HG02885 (cell line): ENCODE results near the gene AMOTL1.
A peak's percentile ranks its signal among the peaks of the same experiment; 100 is the strongest.

Source experiments
- ATAC-seq: cut with Tn5 transposase; IDR thresholded peaks from one replicate; pipeline ENCODE4 v1.9.1; 2021; ENCODE audit warnings: mild to moderate bottlenecking; ENCODE audit not compliant: unreplicated experiment, poor library complexity

AMOTL1 gene

DNA sequence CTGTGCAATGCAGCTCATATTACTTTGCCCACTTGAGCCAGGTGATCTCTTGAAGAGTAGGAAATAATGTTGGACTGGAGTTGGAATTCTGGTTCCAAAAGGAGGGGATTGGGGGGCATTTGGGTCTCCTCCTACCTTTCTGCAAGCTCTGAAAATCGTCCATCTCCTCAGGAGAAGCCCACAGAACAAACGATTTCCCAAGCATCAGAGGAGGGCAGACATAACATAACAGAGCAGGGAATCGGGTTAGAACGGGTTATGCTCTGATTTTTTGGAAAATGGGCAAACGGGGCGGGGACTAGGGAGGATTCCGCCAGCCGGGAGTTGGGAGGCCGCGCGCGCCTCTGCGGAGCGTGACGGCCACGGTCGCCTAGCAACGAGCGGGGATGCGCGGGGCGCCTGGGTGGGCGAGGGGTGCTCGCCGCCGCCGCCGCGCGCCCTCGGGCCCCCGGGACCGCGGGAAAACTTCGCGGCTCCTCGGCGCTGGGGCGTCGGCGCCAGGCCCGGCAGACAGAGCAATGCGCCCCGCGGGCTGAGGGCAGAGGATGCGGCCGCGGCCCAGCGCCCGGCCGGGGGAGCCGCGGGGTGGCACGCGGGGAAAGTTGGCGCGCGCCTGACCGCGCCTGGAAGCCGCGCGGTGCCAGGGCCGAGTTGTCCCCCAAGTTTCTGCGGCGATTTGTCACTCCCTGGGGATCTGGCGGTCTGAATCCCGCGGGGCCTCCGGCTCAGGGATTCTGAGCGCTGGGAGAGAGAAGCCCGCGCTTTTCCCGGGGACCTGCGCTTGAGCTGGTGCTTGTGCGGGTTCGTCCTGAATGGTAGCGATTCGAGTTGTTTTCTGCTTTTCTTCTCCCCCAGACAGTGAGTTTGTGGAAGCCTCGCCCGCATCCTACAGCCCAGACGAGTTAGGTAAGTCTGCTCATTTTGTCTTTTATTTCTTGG lies 27.8 kb upstream of the AMOTL1 start:
- no peak for ATAC-seq

DNA sequence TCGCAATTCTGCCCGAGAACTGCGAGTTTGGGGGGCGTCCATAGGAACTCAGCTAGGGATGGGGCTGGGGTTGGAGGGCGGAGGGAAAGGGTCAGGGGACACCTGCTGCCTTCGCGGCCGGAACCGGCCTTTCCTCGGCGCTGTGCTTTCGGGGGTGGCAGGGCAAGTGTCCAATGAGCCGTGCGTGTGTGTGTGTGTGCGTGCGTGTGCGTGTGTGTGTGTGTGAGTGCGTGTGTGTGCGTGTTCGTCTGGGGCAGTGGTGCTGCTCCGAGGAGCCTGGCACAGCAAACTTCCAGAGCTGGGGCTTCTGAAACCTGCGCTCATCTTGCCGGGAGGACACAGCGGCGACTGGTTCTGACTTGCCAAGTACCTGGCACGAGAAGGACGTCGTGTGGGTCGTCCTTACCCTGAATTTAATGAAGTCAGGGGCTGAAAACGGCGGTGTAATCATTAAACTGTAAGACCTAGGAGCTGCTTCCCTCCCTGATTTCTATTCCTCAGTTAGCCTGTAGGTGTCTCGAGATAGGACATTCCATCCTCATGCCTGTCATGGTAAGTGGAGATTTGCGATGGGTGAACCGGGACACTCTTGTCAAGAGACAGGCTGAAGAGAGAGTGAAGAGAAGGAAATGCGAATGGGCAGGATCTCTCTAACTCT lies 27.0 kb upstream of the AMOTL1 start:
- ATAC-seq: peak; percentile 47

DNA sequence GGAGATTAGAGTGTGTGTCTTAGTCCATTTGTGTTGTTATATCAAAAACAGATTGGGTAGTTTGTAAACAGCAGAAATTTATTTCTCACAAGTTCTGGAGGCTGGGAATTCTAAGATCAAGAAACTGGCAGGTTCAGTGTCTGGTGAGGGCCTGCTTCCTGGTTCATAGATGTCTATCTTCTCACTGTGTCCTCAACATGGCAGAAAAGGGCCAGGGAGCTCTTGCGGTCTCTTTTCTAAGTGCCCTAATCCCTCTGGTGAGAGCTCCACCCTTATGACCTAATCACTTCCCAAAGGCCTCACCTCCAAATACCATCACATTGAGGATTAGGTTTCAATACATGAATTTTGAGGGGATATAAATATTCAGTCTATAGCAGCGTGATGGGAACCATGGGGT lies 25.5 kb upstream of the AMOTL1 start:
- no peak for ATAC-seq

DNA sequence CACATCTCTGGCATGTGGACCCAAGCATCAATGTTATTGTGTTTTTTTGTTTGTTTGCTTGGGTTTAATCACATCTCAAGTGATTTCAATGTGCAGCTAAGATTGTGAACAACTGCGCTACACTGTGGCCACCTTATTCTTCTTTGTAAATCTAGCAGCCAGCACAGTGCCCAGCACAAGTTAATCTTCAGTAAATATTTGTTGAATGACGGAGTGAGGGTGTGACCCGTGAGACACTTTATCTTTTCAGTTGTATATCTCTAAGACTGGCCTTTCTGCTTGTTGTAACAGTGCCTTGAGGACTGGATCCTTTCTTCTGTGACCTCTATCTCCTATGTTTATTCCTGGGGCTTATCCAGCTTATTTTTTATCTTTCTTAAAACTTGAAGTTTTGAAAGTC lies 21.4 kb upstream of the AMOTL1 start:
- ATAC-seq: no peak

DNA sequence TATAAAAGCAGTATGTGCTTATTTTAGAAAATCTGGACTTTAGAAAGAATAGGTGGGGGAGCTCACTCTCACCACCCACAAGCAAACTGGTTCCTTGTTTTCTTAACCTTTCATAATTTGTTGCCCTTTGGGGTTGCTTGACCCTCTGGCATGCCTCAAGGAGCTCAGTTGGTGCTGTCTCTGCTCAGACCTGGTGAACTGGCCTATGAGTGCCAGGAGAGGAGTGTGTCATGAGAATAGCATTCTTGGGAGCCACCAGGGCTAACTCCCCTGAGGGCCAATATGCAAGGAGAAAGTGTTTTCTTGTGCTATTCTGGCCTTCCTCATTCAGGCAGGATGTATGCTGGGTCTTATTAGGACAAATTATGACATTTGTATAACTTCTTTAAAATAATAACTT lies 21.0 kb upstream of the AMOTL1 start:
- no peak for ATAC-seq

DNA sequence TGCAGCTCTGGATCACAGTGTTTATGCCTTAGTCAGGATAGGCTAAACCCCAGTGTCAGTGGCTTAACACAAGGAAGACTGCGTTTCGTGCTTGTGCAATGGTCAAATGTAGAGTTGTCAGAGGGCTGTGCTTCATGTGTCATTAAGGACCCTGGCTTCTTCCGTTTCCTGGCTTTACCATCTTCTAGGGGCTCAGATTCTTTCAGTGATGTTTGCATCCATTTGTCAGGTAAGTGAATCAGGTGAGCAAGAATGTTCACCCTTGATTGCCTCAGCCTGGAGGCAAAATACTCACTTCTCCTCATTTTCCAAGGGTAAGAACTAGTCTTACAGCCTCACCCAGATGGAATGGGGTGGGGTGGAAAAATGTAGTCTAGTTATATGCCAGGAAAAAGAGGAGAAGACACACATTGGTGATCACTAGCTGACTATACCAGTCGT lies 20.5 kb upstream of the AMOTL1 start:
- no peak for ATAC-seq

DNA sequence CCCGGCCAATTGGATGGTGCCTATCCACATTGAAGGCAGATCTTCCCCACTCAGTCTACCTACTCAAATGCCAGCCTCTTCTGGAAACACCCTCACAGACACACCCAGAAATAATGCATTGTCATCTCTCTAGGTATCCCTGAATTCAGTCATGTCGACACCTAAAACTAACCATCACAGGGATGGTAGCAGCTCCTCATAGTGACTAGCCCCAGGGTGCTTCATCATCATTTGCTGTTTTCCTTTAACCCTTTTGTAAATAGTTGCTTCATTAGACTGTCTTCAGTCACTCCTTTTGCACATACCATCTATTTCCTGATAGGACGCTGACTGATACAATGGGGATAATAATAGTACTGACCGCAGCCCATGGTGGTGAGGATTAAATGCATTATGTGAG lies 18.8 kb upstream of the AMOTL1 start:
- no peak for ATAC-seq

DNA sequence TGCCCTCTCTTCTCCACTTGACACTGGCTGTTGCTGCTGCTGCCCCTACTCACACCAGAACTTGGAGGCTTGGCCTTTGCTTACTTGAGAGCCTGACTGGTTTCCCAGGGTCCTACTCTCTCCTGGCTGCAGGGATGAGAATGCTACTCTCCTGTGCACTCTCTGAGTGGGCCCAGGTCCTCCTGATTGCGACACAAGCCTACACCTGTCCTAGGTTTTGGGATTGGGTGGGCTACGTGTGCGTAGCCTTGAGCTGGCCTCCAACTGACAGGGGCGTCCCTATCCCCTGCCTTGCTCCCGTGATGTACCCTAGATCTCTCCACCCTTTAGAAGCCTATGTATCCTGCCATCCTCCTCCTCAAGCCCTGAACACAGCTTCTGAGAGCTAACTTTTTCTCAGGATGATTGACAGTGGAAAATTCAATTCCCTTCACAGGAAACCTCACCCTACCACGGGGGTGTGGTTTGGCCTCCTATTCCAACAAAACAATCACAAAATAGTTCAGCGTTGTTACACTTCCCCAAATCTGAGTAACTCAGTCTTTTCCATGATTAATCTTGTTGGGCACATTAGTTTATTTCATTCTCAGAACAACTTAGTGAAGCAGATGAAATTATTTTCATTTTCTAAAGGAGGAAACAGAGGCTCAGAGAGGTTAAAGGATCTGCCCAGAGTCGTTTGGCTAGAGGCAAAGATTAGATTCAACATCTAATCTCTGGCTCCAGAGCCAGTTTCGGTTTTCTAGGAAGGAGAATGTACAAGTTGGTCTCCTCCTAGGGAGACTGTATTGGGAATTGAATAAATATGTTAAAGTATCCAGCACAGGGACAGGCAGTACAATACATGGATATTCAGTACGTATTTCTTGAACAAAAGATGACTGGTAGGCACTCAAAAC lies 17.6 kb upstream of the AMOTL1 start:
- ATAC-seq: no peak

DNA sequence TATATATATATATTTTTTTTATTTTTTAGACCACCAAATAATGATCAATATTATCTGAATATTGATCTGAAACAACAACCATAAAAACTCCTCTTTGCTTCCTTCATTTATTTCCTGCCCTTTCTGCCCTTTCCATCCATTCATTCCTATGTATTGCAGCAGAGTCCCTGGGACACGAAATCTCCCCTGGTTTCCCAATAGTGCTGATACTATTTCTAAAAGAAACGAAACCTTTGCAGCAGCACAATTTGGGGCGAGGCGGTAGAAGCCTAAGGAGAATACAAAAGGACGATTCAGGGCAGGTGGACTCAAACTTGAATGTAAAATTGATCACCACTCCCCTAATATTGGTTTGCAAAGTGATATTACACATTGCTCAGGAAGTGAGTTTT lies 16.9 kb upstream of the AMOTL1 start:
- ATAC-seq: no peak

DNA sequence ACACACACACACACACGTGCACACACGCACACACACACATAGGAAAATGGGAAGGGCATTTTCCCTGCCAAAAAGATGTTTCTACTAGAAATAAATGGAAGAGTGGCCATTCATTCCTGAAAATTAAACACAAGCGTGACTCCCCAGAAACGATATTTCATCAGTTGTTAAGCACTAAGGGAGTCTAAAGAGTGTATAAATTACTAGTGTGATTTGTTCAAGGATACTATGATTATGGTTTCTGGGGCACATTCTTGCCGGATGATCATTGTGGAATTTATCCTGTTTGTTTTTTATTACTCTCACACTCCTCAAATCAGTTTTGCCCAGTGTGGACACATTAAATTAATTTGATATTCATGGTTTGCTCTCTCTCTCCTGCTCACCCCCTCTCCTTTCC lies 16.4 kb upstream of the AMOTL1 start:
- ATAC-seq: no peak

DNA sequence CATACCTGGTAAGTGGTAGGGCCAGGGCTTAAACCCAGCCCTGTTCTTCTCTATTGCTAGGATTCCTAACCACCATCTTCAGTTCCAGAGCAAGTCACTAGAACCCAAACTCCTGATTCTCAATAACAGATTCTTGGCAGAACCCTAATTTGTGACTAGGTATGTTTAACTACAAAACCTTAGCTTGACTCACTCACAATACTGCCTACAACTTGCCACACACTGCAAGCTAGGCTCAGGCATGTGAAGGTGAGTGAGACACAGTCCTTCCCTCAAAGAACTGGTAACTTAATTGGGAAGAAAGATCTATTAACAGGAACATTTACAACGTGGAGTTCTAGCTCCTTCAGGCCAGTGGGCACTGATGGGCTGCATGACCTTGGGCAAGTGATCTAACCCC lies 14.5 kb upstream of the AMOTL1 start:
- no peak for ATAC-seq

DNA sequence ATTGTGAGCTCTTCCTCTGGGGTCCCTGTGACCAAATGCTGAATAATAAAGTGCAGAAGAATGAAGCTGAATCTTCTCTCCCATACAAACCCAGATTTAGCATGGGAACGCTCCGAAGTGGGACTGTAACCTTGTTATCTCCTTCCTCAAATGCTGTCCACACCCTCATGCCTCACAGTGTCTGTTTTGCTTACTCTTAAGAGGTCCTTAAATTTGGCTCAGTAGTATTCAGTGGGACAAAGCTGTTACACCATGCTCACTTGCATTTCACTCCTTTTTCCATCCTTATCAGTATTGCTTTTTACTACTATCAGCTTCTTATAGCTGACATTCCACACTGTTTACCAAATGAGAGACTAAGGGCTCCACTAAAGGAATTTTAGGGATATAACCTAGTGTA lies 13.8 kb upstream of the AMOTL1 start:
- no peak for ATAC-seq

DNA sequence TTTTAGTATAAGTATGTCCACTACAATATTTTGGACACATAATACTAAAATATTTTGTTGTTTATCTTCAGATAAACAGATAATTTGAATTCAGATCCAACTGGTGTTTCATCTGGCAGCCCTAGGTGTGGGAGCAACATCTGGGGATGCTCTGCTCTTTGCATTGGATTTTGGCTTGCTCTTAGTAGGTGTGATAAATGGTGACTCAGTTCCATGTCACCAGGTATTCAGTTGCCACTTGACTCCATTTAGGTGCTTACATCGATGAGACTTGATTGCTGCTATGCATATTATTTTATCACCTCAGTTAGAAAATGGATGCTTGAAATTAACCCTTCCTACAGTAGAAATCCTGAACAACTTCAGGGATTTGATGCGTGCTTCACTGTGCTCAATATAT lies 13.3 kb upstream of the AMOTL1 start:
- ATAC-seq: no peak

DNA sequence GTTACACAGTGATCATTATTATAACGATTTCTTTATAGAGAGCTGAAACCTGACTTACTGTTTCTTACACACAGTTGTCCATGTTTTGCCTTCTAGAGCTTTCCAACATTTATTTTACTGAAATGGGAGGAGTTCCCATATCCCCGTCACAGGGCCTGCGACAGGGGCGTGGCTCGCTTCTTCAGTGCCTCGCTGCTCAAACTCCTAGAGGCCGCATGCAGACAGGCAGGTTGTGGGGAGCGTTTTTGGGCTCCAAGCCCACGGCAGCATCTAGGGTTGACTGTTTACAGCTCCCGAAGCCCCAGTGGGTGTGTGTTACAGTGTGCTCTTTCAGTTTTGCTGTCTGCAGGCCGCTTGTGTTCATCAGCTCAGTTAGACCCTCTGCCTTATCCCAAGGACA lies 12.7 kb upstream of the AMOTL1 start:
- ATAC-seq: no peak

DNA sequence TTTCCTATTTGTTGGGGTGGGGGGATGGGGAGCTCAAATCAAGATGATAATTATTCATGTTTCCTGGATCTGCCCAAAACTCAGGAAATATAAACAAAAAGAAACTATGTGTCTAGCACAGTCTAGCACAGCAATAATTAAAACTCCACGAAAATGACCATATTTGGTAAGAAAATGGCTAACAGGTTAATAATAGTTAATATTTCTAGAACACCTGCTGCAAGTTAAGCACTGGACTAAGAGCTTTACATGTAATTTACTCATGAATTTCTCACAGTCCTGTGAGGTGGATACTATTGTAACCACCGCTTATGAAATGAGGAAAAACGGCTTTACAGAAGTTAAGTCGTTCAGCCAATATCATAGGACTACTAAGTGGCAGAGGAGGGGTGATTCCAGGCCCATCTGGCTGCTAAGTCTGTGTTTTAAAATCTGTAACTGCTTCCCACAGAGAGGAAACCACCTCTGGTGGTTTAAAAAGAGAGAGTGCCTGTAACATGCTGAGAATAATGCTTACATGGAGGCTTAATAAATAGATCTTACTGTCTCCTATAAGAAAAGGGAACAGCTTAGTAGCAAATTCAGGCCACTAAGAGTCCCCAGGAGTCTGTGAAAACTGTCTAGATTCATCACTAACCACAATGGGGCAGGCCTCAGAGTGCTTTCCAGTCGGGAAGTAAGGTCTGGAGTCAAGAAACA lies 11.0 kb upstream of the AMOTL1 start:
- no peak for ATAC-seq

DNA sequence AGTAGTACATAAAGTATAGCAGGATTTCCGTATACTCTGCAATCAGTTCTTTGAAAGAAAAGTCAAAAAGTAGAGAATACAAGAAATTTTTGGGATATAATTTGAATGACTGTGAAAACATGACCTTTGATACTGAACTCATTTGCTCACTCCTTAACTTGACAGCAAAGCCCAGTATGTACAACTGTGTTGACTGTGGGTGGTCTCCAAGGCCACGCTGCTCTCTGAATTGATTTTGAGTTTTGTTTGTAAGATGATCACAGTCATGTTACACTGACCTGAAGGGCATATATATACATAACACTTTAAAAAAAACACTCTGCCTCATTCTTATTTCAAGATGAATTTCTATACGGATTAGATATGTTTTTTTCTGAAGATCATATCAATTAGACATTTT lies 9.5 kb upstream of the AMOTL1 start:
- ATAC-seq: no peak

DNA sequence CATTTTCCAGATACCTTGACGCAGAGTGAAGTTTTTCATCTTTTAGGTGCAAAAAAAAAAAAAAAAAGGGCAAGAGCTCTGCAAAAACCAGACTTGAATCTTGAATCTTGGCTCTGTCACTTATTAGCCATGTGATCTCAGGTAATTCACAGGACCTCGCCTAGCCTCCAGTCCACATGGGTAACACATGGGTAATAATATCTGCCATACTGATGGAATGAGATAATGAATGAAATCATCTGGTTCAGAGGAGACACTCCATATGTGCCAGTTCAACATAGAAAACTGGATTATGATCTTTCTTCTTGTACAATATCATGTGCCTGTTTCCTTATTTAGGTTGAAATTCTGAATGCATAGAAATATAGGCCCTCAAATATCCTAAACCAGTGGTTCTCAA lies 8.6 kb upstream of the AMOTL1 start:
- no peak for ATAC-seq

DNA sequence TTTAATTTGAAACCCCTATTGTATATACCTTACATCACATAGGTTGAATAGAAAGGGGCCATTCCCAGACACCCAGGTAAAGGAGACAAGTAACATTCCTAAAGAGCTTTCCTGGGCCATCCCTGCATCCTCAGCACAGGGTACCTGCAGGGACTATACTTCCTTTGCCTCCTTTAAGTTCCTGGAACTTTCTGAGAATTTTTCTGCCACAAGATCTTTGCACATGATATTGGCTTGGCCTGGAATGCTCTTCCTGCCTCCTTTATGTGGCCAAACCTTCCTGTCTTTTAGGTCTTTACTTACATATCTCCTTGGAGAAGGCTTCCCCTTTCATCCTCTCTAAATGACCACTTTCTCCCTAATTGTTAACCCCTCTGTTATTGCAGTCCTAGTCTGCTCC lies 7.9 kb upstream of the AMOTL1 start:
- ATAC-seq: no peak

DNA sequence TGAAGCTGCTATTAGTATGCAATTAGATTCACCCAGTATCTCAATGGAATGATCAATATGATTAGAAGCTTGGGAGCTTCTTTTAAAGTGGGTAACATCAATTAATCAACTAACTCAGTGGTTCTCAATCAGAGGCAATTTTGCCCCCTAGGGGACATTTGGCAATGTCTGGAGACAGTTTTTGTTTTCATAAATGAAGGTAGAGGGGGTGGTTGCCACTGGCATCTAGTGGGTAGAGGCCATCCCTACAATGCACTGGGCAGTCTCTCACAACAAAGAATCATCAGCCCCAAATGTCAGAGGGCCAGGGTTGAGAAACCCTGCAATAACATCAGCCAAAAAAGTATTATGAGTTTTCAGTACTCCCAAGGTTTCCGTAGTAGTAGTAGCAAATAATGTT lies 5.9 kb upstream of the AMOTL1 start:
- ATAC-seq: no peak

DNA sequence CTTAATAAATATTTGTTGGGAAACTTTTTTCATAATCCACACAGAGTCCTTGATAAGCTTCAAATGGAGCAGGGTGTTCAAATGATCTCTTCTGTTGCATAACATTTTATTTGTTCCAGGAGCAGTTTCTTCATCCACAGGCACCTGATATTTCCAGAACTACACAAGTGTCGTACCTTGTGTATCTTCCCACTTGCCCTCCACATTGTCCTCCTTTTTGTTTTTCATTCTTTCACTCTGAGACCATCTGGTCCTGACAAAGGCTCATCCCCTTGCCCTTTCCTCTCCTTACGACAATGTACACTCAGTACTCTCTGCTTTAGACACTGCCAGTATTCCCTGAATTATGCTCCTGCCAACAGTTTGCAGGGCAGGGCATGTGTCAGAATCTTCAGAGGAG lies 5.2 kb upstream of the AMOTL1 start:
- ATAC-seq: no peak
